HG03135 (cell line): ENCODE data around the gene ZNF804A.

Experiments
- ATAC-seq: cut with Tn5 transposase; IDR thresholded peaks from one replicate; pipeline ENCODE4 v1.9.1; 2021; ENCODE audit warnings: mild to moderate bottlenecking, moderate library complexity; ENCODE audit not compliant: unreplicated experiment

The ZNF804A gene

GRCh38 chr2:184598316-184599053, at the start of gene ZNF804A:
ZNF804A (plus strand) TSS chr2:184598529; CDS start chr2:184598960, 431 bp downstream.
- peak; percentile 86 for ATAC-seq

GRCh38 chr2:184549153-184549552, 49.2 kb upstream of the ZNF804A start:
- ATAC-seq, result no peak

GRCh38 chr2:184551626-184552025, 46.7 kb upstream of the ZNF804A start:
- no peak for ATAC-seq

GRCh38 chr2:184554736-184555135, 43.6 kb upstream of the ZNF804A start:
- ATAC-seq, result no peak

- no peak for ATAC-seq
Observed at GRCh38 chr2:184555352-184555751, 43.0 kb upstream of the ZNF804A start.

GRCh38 chr2:184556639-184557038, 41.7 kb upstream of the ZNF804A start:
- no peak for ATAC-seq

GRCh38 chr2:184558713-184559464, 39.4 kb upstream of the ZNF804A start:
- ATAC-seq, result no peak

- no peak for ATAC-seq
Observed at GRCh38 chr2:184560603-184561002, 37.7 kb upstream of the ZNF804A start.

GRCh38 chr2:184562532-184562931, 35.8 kb upstream of the ZNF804A start:
- ATAC-seq, result no peak

- no peak for ATAC-seq
Observed at GRCh38 chr2:184564092-184564491, 34.2 kb upstream of the ZNF804A start.

GRCh38 chr2:184566716-184567115, 31.6 kb upstream of the ZNF804A start:
- no peak for ATAC-seq

- no peak for ATAC-seq
Observed at GRCh38 chr2:184577056-184577455, 21.3 kb upstream of the ZNF804A start.

- ATAC-seq, result no peak
Observed at GRCh38 chr2:184577743-184578142, 20.6 kb upstream of the ZNF804A start.

- ATAC-seq, result no peak
Observed at GRCh38 chr2:184579226-184579625, 19.1 kb upstream of the ZNF804A start.

GRCh38 chr2:184581391-184581790, 16.9 kb upstream of the ZNF804A start:
- ATAC-seq, result no peak

- ATAC-seq, result no peak
Observed at GRCh38 chr2:184589261-184589660, 9.1 kb upstream of the ZNF804A start.

- no peak for ATAC-seq
Observed at GRCh38 chr2:184596819-184597411, 1.4 kb upstream of the ZNF804A start.

GRCh38 chr2:184597571-184597991, 748 bp upstream of the ZNF804A start:
- no peak for ATAC-seq

GRCh38 chr2:184598002-184598315, 370 bp upstream of the ZNF804A start:
- ATAC-seq, result no peak

GRCh38 chr2:184599054-184599871, 934 bp downstream of the ZNF804A start:
- ATAC-seq, result no peak

- no peak for ATAC-seq
Observed at GRCh38 chr2:184599872-184600222, 1.5 kb downstream of the ZNF804A start.
